GM21381 (cell line): ENCODE data around the gene PPCDC.

Experiments used
- ATAC-seq: cut with Tn5 transposase; IDR thresholded peaks from one replicate; pipeline ENCODE4 v1.9.1; 2021; ENCODE audit warnings: mild to moderate bottlenecking, moderate library complexity; ENCODE audit not compliant: unreplicated experiment

The PPCDC gene

DNA sequence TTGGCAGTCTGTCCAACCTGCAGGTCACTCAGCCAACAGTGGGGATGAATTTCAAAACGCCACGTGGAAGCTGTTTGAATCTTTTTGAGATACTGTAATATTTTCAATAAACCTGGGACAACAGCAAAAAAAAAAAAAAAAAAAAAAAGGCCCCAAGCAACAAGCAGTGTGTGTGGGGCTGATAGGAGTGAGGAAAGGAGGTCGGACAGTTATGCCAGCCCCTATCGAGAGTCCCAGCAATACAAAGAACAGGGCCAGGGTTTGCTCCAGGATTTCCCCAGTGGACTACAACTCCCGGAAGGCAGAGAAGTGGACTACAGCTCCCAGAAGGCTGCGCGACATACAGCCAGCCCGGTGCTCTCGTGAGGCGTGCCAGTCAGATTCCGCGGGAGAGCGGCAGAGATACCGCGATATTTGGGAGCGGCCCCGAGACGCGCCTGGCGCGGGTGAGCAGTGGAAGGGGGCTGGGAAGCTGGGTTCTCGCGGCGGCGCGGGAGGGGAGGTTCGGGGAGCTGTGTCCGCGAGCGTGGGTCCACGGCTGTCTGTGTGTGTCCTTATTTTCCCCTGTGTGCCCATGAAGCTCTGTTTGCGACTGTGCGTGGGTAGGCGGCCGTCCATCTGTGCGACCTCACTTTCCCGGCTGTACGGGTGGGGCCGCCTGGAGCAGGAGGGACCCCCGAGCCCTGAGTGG is at the start of gene PPCDC:
PPCDC (plus strand) TSS at position 410 of the 691 bp plus-strand sequence. CDS start 4,729 bp downstream, outside the sequence.
- peak; percentile 98 for ATAC-seq

DNA sequence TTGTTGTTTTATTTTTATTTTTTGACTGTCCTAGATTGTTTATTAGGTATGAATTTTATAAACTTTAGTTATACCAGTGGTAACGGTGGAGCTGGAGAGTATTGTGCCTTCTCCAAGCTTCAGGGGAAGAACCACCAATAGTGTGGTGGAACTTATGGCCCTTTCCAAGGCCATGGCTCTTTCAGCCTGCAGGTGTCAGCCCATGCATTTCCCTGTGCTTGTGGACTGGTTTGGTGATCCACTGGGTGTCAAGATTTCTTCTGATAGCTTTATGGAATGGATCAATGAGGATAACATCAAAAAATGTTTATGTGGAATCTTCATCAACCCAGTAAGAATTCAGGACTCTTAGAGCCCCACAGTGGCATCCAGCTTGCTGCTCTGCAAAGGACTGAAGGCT is 47.2 kb upstream of the PPCDC start:
- ATAC-seq: no peak

DNA sequence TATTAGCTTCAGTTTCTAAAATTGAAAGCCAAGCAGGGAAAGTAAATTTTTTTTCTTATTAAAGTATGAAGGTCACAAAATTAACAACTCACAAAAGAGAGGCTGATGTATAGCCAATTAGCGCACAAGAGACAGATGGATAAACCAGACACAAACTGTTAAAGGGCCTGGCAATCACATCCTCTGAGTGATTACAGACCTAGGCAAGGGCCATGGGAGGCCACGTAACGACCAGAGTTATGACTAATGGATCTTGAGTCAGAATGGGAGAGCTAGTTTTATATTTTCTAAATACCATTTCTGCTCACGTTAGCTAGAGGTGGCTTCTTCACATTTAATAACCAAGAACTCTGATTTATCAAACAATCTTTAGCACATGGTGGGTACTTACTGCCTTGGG is 45.8 kb upstream of the PPCDC start:
- no peak for ATAC-seq

DNA sequence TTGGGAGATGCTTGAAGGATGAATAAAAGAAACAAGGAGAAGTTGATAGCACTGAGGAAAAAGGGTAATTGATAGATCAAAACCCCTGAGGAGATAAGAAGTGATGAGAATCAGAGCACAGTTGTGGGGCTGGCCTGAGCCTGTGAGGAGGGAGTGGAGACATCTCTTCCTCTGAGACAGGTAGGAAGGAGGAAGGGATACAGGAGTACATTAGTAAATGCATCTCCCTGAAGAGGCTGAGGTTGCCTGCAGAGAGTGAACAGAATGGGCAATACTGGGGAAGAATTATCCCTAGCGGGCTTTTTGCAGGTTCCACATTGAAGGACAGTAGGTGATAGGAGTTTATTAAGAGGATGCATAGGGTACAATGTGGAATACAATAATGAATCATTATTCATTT is 45.3 kb upstream of the PPCDC start:
- ATAC-seq: no peak

GRCh38 chr15:74978503-74978902 is 44.9 kb upstream of the PPCDC start:
- no peak for ATAC-seq

DNA sequence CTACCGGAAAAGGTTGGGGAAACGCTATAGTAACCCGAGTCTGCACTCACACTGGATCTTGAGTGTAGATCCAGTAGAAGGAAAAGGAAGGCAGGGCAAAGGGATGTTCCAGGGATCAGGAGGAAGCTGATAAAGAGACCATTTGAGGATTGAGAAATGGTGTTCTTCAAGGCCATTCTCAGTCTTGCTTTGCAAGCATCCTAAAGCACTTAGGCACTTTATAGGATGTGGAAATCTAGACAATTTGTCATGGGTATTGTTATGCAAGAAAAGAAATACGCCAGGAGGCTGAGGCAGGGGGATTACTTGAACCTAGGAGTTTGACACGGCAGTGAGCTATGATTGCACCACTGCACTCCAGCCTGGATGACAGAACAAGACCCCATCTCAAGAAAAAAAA is 41.2 kb upstream of the PPCDC start:
- ATAC-seq: no peak

DNA sequence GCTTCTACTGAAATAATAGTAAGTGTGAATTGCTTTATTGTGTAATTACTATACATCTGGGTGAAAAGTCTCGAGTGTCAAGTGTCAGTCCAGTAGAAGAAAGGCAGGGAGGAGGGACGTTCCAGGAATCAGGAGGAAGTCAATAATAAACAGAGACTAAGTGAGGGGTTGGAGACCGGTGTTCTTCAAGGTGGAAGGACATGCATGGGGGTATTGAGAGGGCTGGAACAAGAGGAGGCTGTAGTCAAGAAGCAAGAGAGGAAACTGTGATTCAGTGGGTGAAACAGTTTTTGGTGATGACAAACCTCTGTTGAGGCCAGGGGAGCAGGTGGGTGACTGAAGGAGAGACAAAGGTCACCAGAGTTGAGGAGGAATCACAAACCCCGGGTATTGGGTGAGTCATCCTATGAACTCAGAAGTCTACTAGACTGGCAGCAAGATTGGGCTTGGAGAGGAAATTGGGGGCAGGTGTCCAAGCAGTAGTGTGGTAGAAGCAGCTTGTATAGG is 39.6 kb upstream of the PPCDC start:
- no peak for ATAC-seq

- no peak for ATAC-seq
Observed at GRCh38 chr15:74988007-74988800, 35.2 kb upstream of the PPCDC start.

DNA sequence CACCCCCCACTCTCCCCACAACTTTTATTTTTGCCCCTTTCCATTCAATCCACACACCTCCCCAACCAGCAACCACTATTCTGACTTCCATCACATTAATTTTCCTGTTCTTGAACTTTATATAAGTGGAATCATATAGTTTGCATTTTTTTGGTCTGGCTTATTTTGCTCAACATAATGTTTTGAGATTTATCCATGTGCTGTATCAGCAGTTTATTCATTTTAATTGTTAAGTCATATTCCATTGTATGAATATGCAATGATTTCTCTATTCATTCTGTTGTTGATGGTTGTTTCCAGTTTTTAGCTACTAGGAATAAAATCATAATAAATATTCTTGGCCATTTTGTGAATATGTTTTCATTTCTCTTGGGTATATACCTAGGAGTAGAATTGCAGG is 33.9 kb upstream of the PPCDC start:
- no peak for ATAC-seq

DNA sequence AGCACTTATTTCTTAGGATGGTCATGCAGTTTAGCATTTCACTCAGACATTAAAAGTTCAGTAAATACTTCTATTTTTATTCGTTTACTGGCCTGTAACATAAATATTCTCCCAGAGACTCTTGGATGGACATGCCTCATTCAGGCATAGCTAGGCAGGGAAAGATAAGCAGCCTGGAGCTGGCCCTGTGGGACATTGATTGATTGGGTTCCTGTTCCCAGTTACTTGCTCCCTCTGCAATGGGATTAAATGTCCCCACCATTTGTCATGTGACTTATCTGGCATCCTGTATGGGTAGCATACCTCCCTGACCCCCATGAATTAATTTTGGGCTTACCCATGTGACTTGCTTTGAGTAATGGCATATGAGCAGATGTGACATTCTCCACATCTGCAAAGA is 30.8 kb upstream of the PPCDC start:
- no peak for ATAC-seq

DNA sequence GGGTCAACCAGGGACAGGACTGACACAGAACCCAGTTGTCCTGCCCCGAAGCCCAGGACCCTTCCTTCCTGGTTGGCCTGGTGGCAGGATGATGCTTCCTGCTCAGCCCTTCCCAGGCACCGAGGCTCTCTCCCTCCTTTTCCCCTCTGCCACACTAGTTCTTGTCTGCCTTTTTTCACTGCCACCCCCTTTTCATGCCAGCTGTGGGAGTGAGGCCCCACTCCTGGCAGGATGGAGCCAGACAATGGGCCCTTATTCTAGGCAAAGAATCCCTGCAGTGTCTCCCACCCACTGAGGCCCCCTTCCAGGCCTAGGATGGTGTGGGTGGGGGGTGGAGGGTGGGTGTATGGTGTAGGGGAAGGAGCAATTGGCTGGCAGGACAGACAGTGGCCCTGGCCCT is 29.2 kb upstream of the PPCDC start:
- ATAC-seq: no peak

- no peak for ATAC-seq
Observed at GRCh38 chr15:74994685-74995084, 28.7 kb upstream of the PPCDC start.

DNA sequence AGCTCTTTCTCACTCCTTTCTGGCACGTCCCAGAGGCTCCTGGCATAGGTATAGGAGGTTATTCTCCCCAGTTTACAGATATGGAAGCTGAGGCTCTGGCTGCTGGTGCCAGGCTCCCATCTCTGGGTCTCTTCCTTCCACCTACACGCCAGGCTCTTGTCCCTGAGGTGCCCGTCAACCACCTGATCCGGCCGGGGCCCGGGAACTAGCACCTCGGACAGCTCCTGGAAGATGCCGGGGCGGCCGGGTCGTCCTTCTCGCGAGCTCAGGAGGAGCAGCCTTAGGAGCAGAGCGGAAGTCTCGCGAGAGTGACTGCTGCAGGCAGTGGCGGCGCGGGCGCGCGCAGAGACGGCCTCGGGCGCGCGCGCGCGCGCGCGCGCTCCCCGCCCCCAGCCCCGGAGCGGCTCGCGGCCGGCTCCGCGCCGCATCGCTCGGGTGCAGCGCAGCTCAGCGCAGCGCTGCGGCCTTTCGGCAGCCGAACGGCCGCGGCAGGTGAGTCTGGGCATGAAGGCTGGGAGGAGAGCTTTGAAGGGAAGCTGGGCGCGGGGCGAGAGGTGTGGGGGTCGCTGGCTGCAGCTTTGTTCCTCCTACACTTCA is 28.1 kb upstream of the PPCDC start, which contains the start of gene SCAMP5:
SCAMP5 (plus strand) TSS at position 382 of the 597 bp plus-strand sequence. CDS start 16,277 bp downstream, outside the sequence.
- ATAC-seq: peak; percentile 83

- no peak for ATAC-seq
Observed at GRCh38 chr15:74995779-74996765, 27.3 kb upstream of the PPCDC start.

GRCh38 chr15:74997141-74997540 is 26.2 kb upstream of the PPCDC start:
- no peak for ATAC-seq

DNA sequence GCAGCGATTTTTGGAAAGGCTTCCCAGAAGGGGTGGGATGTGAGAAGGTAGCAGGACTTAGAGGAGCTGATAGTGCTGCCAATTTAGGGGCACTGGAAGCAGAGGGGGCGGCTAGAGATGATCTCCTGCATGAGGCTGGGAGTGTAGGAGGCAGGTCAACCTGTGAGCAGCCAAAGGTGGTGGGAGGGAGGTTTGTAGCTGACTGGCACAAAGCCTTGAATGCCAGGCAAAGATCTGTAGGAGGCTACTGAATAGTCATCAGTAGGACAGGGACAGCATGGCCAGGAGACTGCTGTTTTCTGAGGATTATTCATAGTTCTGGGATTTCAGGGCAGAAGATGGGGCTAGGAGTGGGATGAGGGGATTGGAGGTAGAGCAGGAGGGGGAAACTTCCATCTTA is 25.8 kb upstream of the PPCDC start:
- ATAC-seq: no peak

DNA sequence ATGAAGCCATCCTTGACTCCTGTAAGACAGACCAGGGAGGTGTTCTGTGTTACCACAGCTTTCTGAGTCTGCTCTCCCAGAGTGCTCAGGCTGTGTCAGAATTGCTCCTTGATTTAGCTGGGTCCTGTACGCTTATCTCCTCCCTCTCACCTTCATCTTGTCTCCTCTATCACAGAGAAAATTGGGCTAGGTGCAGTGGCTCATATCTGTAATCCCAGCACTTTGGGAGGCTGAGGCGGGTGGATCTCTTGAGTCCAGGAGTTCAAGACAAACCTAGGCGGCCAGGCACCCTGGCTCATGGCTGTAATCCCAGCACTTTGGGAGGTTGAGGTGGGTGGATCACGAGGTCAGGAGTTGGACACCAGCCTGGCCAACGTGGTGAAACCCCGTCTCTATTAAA is 22.1 kb upstream of the PPCDC start:
- no peak for ATAC-seq

DNA sequence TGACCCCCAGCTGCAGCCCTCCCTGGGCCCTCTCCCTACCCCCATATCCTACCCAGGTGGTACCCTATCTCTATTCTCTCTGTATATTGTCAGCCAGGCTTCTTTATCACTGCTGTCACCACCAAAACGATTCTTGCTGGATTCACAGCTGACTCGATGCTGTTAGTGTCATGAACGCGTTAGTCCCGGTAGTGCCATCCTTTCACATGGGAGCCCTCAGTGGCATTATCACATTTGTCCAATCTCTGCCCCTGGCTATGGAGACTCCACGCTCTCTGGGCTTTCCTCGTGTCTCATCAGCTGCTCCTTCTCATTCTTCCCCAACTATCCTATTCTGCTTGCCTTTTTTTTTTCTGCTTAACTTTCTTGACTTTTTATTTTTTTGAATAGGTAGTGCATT is 21.0 kb upstream of the PPCDC start:
- no peak for ATAC-seq

- ATAC-seq: no peak
Observed at GRCh38 chr15:75007216-75007615, 16.2 kb upstream of the PPCDC start.

DNA sequence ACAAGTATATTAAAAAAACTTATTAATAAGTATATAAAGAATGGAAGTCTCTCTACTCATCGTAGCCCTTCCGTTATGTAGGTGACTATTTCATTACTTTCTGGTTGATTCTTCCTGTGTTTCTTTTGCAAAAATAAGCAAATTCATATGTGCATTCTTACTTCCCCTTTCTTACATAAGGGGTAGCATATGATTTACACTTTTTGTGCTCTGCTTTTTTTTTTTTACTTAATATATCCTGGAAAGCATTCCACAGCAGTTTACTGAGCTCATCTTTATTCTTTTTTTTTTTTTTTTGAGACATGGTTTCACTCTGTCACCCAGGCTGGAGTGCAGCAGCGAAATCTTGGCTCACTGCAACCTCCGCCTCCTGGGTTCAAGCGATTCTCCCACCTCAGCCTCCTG is 15.2 kb upstream of the PPCDC start:
- ATAC-seq: peak; percentile 25
